C4-2B (cell line): Measurements from ENCODE around the gene MALAT1.

Source experiments
- ZFX ChIP-seq: fragments of 450-650 bp; IDR thresholded peaks from 2 replicates; pipeline ENCODE4 v1.6.1; 2017
- TF ChIP-seq, protein P1 (sequence below): fragments of 450-650 bp; conservative IDR thresholded peaks from 2 replicates; pipeline ENCODE4 v1.5.1; 2017; ENCODE audit warnings: mild to moderate bottlenecking

DNA sequence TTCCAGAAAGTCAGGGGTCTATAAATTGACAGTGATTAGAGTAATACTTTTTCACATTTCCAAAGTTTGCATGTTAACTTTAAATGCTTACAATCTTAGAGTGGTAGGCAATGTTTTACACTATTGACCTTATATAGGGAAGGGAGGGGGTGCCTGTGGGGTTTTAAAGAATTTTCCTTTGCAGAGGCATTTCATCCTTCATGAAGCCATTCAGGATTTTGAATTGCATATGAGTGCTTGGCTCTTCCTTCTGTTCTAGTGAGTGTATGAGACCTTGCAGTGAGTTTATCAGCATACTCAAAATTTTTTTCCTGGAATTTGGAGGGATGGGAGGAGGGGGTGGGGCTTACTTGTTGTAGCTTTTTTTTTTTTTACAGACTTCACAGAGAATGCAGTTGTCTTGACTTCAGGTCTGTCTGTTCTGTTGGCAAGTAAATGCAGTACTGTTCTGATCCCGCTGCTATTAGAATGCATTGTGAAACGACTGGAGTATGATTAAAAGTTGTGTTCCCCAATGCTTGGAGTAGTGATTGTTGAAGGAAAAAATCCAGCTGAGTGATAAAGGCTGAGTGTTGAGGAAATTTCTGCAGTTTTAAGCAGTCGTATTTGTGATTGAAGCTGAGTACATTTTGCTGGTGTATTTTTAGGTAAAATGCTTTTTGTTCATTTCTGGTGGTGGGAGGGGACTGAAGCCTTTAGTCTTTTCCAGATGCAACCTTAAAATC, 5.3 kb downstream of the MALAT1 start:
- TF ChIP-seq, protein P1, sequence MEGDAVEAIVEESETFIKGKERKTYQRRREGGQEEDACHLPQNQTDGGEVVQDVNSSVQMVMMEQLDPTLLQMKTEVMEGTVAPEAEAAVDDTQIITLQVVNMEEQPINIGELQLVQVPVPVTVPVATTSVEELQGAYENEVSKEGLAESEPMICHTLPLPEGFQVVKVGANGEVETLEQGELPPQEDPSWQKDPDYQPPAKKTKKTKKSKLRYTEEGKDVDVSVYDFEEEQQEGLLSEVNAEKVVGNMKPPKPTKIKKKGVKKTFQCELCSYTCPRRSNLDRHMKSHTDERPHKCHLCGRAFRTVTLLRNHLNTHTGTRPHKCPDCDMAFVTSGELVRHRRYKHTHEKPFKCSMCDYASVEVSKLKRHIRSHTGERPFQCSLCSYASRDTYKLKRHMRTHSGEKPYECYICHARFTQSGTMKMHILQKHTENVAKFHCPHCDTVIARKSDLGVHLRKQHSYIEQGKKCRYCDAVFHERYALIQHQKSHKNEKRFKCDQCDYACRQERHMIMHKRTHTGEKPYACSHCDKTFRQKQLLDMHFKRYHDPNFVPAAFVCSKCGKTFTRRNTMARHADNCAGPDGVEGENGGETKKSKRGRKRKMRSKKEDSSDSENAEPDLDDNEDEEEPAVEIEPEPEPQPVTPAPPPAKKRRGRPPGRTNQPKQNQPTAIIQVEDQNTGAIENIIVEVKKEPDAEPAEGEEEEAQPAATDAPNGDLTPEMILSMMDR: no peak
- no peak for TF ChIP-seq ZFX
